OCI-LY3 (cell line): ENCODE data around the gene SLC25A39.

Experiments
- EZH2phosphoT487 ChIP-seq: fragments of 200-600 bp; shearing (Covaris generic); IDR thresholded peaks from 2 replicates; pipeline ENCODE4 v1.6.1; 2018; ENCODE audit warnings: antibody characterized with exemption, mixed run types, low read depth
- TF ChIP-seq, protein P1 (sequence below): fragments of 200-600, 300-600 bp; sonication (generic); IDR thresholded peaks from 2 replicates; pipeline ENCODE4 v1.5.1; 2014; ENCODE audit warnings: antibody characterized with exemption, low read length, low read depth

- TF ChIP-seq, protein P1, sequence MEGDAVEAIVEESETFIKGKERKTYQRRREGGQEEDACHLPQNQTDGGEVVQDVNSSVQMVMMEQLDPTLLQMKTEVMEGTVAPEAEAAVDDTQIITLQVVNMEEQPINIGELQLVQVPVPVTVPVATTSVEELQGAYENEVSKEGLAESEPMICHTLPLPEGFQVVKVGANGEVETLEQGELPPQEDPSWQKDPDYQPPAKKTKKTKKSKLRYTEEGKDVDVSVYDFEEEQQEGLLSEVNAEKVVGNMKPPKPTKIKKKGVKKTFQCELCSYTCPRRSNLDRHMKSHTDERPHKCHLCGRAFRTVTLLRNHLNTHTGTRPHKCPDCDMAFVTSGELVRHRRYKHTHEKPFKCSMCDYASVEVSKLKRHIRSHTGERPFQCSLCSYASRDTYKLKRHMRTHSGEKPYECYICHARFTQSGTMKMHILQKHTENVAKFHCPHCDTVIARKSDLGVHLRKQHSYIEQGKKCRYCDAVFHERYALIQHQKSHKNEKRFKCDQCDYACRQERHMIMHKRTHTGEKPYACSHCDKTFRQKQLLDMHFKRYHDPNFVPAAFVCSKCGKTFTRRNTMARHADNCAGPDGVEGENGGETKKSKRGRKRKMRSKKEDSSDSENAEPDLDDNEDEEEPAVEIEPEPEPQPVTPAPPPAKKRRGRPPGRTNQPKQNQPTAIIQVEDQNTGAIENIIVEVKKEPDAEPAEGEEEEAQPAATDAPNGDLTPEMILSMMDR = no peak
- TF ChIP-seq EZH2phosphoT487 = no peak
These were observed 40.6 kb downstream of the SLC25A39 start for GRCh38 chr17:44284024-44284400.
